ENCODE results near the gene JOSD2. TPM values are rescaled to one million over a fixed set of nuclear protein-coding genes. Genes with fewer than 3 reads are reported as not detected.

The JOSD2 gene
- total and polyA plus RNA-seq, 2 of the 4 experiments (the other 2 are of a cell fraction), result 12.2 to 54.1 TPM

DNA sequence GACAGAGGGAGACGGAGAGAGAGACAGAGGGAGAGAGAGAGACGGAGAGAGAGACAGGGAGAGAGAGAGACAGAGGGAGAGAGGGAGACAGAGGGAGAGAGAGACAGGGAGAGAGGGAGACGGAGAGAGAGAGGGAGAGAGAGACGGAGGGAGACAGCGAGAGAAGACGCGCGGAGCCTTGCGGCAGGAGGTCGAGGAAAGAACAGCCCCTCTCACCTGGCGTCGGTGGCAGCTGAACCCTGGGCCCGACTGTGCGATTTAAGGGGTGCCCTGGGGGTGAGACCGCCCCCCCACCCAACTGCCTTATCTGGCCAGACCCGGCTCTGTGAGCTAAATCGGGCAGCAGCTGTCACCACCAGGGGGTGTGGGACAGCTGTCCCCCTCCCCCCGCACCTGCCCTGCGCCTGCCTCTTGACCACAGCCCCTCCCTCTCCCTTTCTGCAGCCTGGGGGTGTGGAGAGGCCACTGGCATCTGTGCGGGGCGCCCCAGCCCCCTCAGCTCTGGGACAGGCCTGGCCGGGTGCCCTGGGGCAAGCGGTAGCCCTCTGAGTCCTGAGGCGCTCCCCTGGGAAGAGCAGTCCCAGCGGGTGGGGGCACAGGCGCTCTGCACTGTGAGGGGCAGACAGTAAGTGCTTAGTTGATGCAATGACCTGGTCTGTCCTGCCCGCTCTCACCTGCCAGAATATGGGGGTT is 10.8 kb downstream of the JOSD2 start:
- no peak overlapping the region for H2AK9ac ChIP-seq (replicated peaks; ENCODE audit: low read depth, low read length, poor library complexity)
- intact Hi-C loops (cut with micrococcal nuclease), result no loop called here
- H3K36me3 ChIP-seq (ENCODE audit: control insufficient read depth, insufficient read depth, low read length), result no peaks in the 10 kb centered on the region
- H3K4ac ChIP-seq (ENCODE audit: low read depth, low read length), result no peak overlapping the region
- no peaks in the 10 kb centered on the region for H3K79me1 ChIP-seq (ENCODE audit: low read depth in 1 of 2, low read length in 2 of 2)
- no peak overlapping the region for H3K14ac ChIP-seq (replicated peaks; ENCODE audit: low read depth, low read length)
- H4K91ac ChIP-seq (ENCODE audit: insufficient read depth, low read depth, low read length), result no peak overlapping the region
- H3K9me3 ChIP-seq (ENCODE audit: control insufficient read depth, insufficient read depth, low read length), result no peaks in the 10 kb centered on the region
- H3K9ac ChIP-seq (ENCODE audit: low read depth, low read length), result no peak overlapping the region
- H4K5ac ChIP-seq (ENCODE audit: low read depth, low read length), result no peak overlapping the region
- TF ChIP-seq, protein P1, sequence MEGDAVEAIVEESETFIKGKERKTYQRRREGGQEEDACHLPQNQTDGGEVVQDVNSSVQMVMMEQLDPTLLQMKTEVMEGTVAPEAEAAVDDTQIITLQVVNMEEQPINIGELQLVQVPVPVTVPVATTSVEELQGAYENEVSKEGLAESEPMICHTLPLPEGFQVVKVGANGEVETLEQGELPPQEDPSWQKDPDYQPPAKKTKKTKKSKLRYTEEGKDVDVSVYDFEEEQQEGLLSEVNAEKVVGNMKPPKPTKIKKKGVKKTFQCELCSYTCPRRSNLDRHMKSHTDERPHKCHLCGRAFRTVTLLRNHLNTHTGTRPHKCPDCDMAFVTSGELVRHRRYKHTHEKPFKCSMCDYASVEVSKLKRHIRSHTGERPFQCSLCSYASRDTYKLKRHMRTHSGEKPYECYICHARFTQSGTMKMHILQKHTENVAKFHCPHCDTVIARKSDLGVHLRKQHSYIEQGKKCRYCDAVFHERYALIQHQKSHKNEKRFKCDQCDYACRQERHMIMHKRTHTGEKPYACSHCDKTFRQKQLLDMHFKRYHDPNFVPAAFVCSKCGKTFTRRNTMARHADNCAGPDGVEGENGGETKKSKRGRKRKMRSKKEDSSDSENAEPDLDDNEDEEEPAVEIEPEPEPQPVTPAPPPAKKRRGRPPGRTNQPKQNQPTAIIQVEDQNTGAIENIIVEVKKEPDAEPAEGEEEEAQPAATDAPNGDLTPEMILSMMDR (conservative IDR thresholded peaks at IDR 0.05; ENCODE audit: low read depth, low read length), result 0 out of 2 replicates have a peak, but pooled peaks have one; percentile 17
- TF ChIP-seq CEBPB (IDR thresholded peaks at IDR 0.05; ENCODE audit: low read depth, low read length), result no peak
- no peak overlapping the region for H3K4me2 ChIP-seq (ENCODE audit: low read depth, low read length)
- no peak overlapping the region for H2AFZ ChIP-seq (replicated peaks; ENCODE audit: low read length, poor library complexity)
- no peak overlapping the region for H2BK120ac ChIP-seq (ENCODE audit: low read depth, low read length)
- no peak overlapping the region for H2BK15ac ChIP-seq (ENCODE audit: low read depth, low read length)
- CTCF ChIA-PET, result no interaction called here
- H3K56ac ChIP-seq (ENCODE audit: extremely low read depth, insufficient read depth, low read length), result no peak overlapping the region
- in situ Hi-C loops (cut with MboI; ENCODE audit: low sequenced_read_pairs), result no loop called here
- no peak overlapping the region for H2BK5ac ChIP-seq (ENCODE audit: low read depth, low read length, poor library complexity, severe bottlenecking)
- H3K27ac ChIP-seq (ENCODE audit: insufficient read depth, low read length), result no peak overlapping the region
- no peaks in the 10 kb centered on the region for H4K20me1 ChIP-seq (ENCODE audit: insufficient read depth, low read length)
- H3K4me1 ChIP-seq (ENCODE audit: control insufficient read depth, insufficient read depth, low read length), result no peaks in the 10 kb centered on the region
- no peak overlapping the region for H4K8ac ChIP-seq (ENCODE audit: low read depth in 2 of 2, low read length in 2 of 2)
- 4% methylated on average over 6 of the region's 27 CpGs; no CpG with 5 or more reads in 1 of the 2 experiments for WGBS, 2 experiments (ENCODE audit: extremely low coverage in 2 of 2, insufficient read length in 1 of 2)
- H3K9me1 ChIP-seq (ENCODE audit: insufficient read depth, low read length), result no peaks in the 10 kb centered on the region
- no peak overlapping the region for H3K23ac ChIP-seq (ENCODE audit: low read depth, low read length)
- dilution Hi-C loops (cut with HindIII; ENCODE audit: low sequenced_read_pairs, unreplicated experiment), result no loop called here
- H2BK20ac ChIP-seq (ENCODE audit: low read depth, low read length), result no peak overlapping the region
- H3K27me3 ChIP-seq (ENCODE audit: control insufficient read depth, insufficient read depth, low read length), result peaks cover 25% of the 10 kb centered on the region
- H2AK5ac ChIP-seq (ENCODE audit: low read depth, low read length), result no peak overlapping the region
- POLR2A ChIA-PET (ENCODE audit: unreplicated experiment), result no interaction called here
- H3K4me3 ChIP-seq (ENCODE audit: insufficient read depth, low read depth, low read length), result no peak overlapping the region
- no peak for DNase-seq
- ATAC-seq (ENCODE audit: low read depth), result no peak
- H3K18ac ChIP-seq (ENCODE audit: low read depth, low read length), result no peak overlapping the region
- BruUV-seq (replicated peaks), result no TSS peak

Data from IMR-90 (cell line).